Panc1 (cell line): Measurements from ENCODE around the gene TCOF1.

ENCODE experiments used
- CTCF ChIP-seq: fragments of 450-650 bp; IDR thresholded peaks from 2 replicates; pipeline ENCODE4 v1.5.1; 2017; ENCODE audit warnings: mild to moderate bottlenecking
- POLR2AphosphoS5 ChIP-seq: IDR thresholded peaks from 2 replicates; pipeline ENCODE4 v1.6.1; 2012; ENCODE audit warnings: mild to moderate bottlenecking, low read depth, low read length, moderate library complexity
- REST ChIP-seq, 2 experiments: IDR thresholded peaks; 2 replicates each; pipeline ENCODE4 v1.6.1; 2011 to 2012; ENCODE audit warnings: low read depth in 2 of 2, control low read depth in 1 of 2, low read length in 1 of 2, mild to moderate bottlenecking in 1 of 2, moderate library complexity in 1 of 2; ENCODE audit not compliant: insufficient read depth in 1 of 2
- SIN3A ChIP-seq: IDR thresholded peaks from 2 replicates; pipeline ENCODE4 v1.6.1; 2012; ENCODE audit warnings: low read depth, mild to moderate bottlenecking, low read length, moderate library complexity, borderline replicate concordance; ENCODE audit not compliant: insufficient read depth
- TCF7L2 ChIP-seq: IDR thresholded peaks from 2 replicates; pipeline ENCODE4 v1.6.1; 2011; ENCODE audit warnings: mild to moderate bottlenecking, low read depth, low read length, inconsistent platforms

- no peak for TF ChIP-seq CTCF
- no peak for TF ChIP-seq SIN3A
- no peak for TF ChIP-seq POLR2AphosphoS5
- no peak for TF ChIP-seq REST (IDR thresholded peaks at IDR 0.05; ENCODE audit: insufficient read depth in 1 of 2, low read depth in 2 of 2, low read length in 1 of 2)
- no peak for TF ChIP-seq TCF7L2
Observed at GRCh38 chr5:150429410-150429873, 71.9 kb downstream of the TCOF1 start.
